B cell (primary cell): ENCODE results near the gene PARS2. TPM values are rescaled to one million over a fixed set of nuclear protein-coding genes. Genes with fewer than 3 reads are reported as not detected.

Experiments used
- ATAC-seq: fragments of 200-7000 bp; cut with Tn5 transposase; one replicate; pipeline ENCODE4 v1.10.0; 2021; ENCODE audit warnings: low read depth, mild to moderate bottlenecking, moderate number of reproducible peaks, moderate library complexity
- CTCF ChIA-PET: fragments of 350-600 bp; sonication (Branson Sonifier 250); formaldehyde crosslinking; loops from one replicate; lab custom pipeline; 2021; ENCODE audit warnings: antibody characterized with exemption, inconsistent platforms; lab: Charles Lee
- POLR2A ChIA-PET: fragments of 350-600 bp; sonication (Branson Sonifier 250); formaldehyde crosslinking; loops from one replicate; lab custom pipeline; 2021; ENCODE audit warnings: antibody characterized with exemption; lab: Charles Lee
- DNase-seq: peaks from one replicate; pipeline ENCODE4 v3.0.0; 2013
- H2AFZ ChIP-seq: 2 replicates; pipeline ENCODE4 v1.6.1; 2012; ENCODE audit warnings: mild to moderate bottlenecking, low read depth, low read length; ENCODE audit not compliant: insufficient read depth, poor library complexity, severe bottlenecking
- H3K27ac ChIP-seq, 2 donors: 1 replicate in 1 of 2; 2 replicates in 1 of 2; pipeline ENCODE4 v1.5.1; 2012 to 2013; ENCODE audit warnings: low read length in 2 of 2, mild to moderate bottlenecking in 2 of 2, moderate library complexity in 1 of 2
- H3K27me3 ChIP-seq, 4 experiments: fragments of 200-600 bp in 1 of 4; sonication (generic) in 1 of 4; replicated peaks in 1 of 4; 1 replicate in 2 of 4; 2 replicates in 2 of 4; pipeline versions ENCODE4 v1.6.1 to v1.7.0; 2013 to 2016; ENCODE audit warnings: low read length in 3 of 4, mild to moderate bottlenecking in 2 of 4, mixed read lengths in 1 of 4, moderate library complexity in 1 of 4; ENCODE audit not compliant: insufficient read depth in 4 of 4, control insufficient read depth in 3 of 4; ENCODE audit errors: control extremely low read depth in 1 of 4
- H3K36me3 ChIP-seq, 2 experiments: replicated peaks in 1 of 2; 1 replicate in 1 of 2; 2 replicates in 1 of 2; pipeline versions ENCODE4 v1.6.1 to v1.7.1; 2013; ENCODE audit warnings: low read length in 1 of 2; ENCODE audit not compliant: insufficient read depth in 2 of 2, control insufficient read depth in 1 of 2; ENCODE audit errors: control extremely low read depth in 1 of 2, extremely low read depth in 1 of 2
- H3K4me1 ChIP-seq, 2 donors: fragments of 200-600 bp in 1 of 2; sonication (generic) in 1 of 2; 1 replicate in 1 of 2; 2 replicates in 1 of 2; pipeline versions ENCODE4 v1.5.1 to v1.6.1; 2013 to 2017; ENCODE audit warnings: low read length in 2 of 2; ENCODE audit not compliant: control insufficient read depth in 2 of 2, insufficient read depth in 2 of 2
- H3K4me2 ChIP-seq: replicated peaks from 2 replicates; pipeline ENCODE3; 2012; ENCODE audit warnings: mild to moderate bottlenecking, low read depth, low read length; ENCODE audit not compliant: poor library complexity, severe bottlenecking
- H3K4me3 ChIP-seq, 5 experiments: fragments of 200-600 bp in 1 of 5; sonication (generic) in 1 of 5; 1 replicate in 3 of 5; 2 replicates in 2 of 5; pipeline versions ENCODE4 v1.5.1 to v1.7.0; 2011 to 2016; ENCODE audit warnings: low read length in 4 of 5, mild to moderate bottlenecking in 4 of 5, low read depth in 2 of 5, control low read depth in 1 of 5, moderate library complexity in 1 of 5; ENCODE audit not compliant: insufficient read depth in 1 of 5; ENCODE audit errors: control extremely low read depth in 1 of 5, extremely low read depth in 1 of 5
- H3K79me2 ChIP-seq: fragments of 200-600 bp; sonication (generic); one replicate; pipeline ENCODE4 v1.6.0; 2016; ENCODE audit warnings: low read length; ENCODE audit not compliant: control insufficient read depth, insufficient read depth
- H3K9ac ChIP-seq: fragments of 200-600 bp; sonication (generic); 2 replicates; pipeline ENCODE4 v1.6.1; 2017; ENCODE audit warnings: mild to moderate bottlenecking, low read length, moderate library complexity
- H3K9me3 ChIP-seq, 3 donors: one replicate each; pipeline versions ENCODE4 v1.6.1 to v1.7.1; 2013; ENCODE audit warnings: low read length in 2 of 3; ENCODE audit not compliant: control insufficient read depth in 2 of 3, insufficient read depth in 1 of 3; ENCODE audit errors: control extremely low read depth in 1 of 3
- H4K20me1 ChIP-seq: 2 replicates; pipeline ENCODE4 v1.6.0; 2012; ENCODE audit warnings: mild to moderate bottlenecking, low read length; ENCODE audit not compliant: insufficient read depth, control insufficient read depth, poor library complexity, severe bottlenecking
- H3K27ac Mint-ChIP-seq: one replicate; pipeline ENCODE4 v1.8.0; 2021; ENCODE audit warnings: mixed read lengths
- H3K27me3 Mint-ChIP-seq: one replicate; pipeline ENCODE4 v1.8.0; 2021; ENCODE audit warnings: mixed read lengths
- H3K4me1 Mint-ChIP-seq: one replicate; pipeline ENCODE4 v1.8.0; 2021; ENCODE audit warnings: mixed read lengths
- H3K4me3 Mint-ChIP-seq: one replicate; pipeline ENCODE4 v1.8.0; 2021; ENCODE audit warnings: mixed read lengths
- H3K9me3 Mint-ChIP-seq: one replicate; pipeline ENCODE4 v1.8.0; 2022; ENCODE audit warnings: mixed read lengths; ENCODE audit not compliant: insufficient read depth
- CTCF ChIP-seq: fragments of 200-600 bp; IDR thresholded peaks from one replicate; pipeline ENCODE4 v1.8.0; 2022; ENCODE audit warnings: antibody characterized with exemption, mild to moderate bottlenecking
- EZH2 ChIP-seq: IDR thresholded peaks from 2 replicates; pipeline ENCODE4 v1.6.1; 2012; ENCODE audit warnings: borderline replicate concordance, low read depth, mild to moderate bottlenecking, moderate library complexity, low read length; ENCODE audit not compliant: insufficient read depth, poor library complexity, severe bottlenecking
- WGBS: methylation state at CpG from one replicate; pipeline ENCODE4 v1.1.5; 2013; ENCODE audit warnings: missing lambda C conversion rate; ENCODE audit not compliant: insufficient coverage; 5-methylcytosine and 5-hydroxymethylcytosine counted together
- intact Hi-C: fragments of 100-400 bp; cut with micrococcal nuclease; formaldehyde crosslinking; loops from one replicate; pipeline ENCODE4 v1.10.0; 2022
- polyA plus RNA-seq: library from polyadenylated mRNA; depleted of rRNA; stranded (reverse); fragments of >200 nt; gene quantifications from 2 replicates; pipeline ENCODE4 v1.2.3, GENCODE V29; 2012
- total RNA-seq, 2 donors: library from RNA; stranded (reverse); fragments of 120-200 nt in 1 of 2; gene quantifications; 1 replicate in 1 of 2; 2 replicates in 1 of 2; pipeline versions ENCODE4 v1.2.3 to v1.2.4, GENCODE V29; 2013 to 2022

Gene PARS2
- total and polyA plus RNA-seq, 2 donors (not counting 1 experiment from before 2014, with no cell fraction given), result 1.00 to 4.9 TPM

DNA sequence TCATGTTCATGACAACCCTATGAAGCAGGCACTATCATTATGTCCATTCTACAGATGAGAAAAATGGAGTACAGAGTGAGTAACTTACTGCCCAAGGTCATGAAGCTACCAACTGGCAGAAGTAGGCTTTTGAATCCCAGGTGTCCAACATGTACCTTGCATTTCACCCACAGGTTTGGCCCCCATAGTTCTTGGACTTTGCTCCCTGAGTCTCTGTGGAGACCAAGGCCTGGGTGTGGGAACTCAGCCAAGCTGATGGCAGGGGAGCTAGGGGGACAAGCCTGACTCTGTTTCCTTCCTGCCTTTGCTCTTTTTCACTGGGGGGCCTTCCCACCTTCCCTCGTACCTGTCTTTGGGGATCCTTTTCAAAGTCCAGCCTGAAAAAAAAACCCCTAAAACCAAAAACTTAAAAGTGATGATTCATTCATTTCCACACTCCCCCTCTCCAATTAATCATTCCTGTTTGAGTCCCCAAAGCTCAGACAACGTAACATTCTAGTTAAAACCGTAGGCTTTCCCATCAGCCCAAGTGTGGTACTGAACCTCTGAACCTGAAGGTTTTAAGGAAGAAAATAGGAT, 45.3 kb upstream of the PARS2 start:
- ChIA-PET POLR2A (no interaction called here), CTCF (interaction anchor here (0.8 to 3.3 kb wide), 9 partner anchors 8 to 949 kb away, joined by 3 to 11 read pairs (median 3); partner anchors contain the start of gene TTC22)
- Histone ChIP-seq H3K27me3 (no peaks in the 10 kb centered on the region), H3K79me2 (no peaks in the 10 kb centered on the region), H3K9ac (no peak overlapping the region), H4K20me1 (no peaks in the 10 kb centered on the region), H3K4me2 (no peak overlapping the region), H3K4me1 (no peaks in the 10 kb centered on the region), H3K9me3 (no peaks in the 10 kb centered on the region), H2AFZ (no peak overlapping the region), H3K36me3 (no peaks in the 10 kb centered on the region), H3K4me3 (no peak overlapping the region), H3K27ac (no peak overlapping the region)
- H3K27me3 Mint-ChIP-seq, result no peaks in the 10 kb centered on the region
- no peaks in the 10 kb centered on the region for H3K4me1 Mint-ChIP-seq
- WGBS, result 46% methylated on average over 2 of the region's 3 CpGs
- DNase-seq (no peak), ATAC-seq (no peak)
- no peak overlapping the region for H3K4me3 Mint-ChIP-seq
- H3K27ac Mint-ChIP-seq, result no peak overlapping the region
- TF ChIP-seq CTCF, result no peak
- no peak for TF ChIP-seq EZH2
- intact Hi-C loops, result loop anchor here (1.0 to 5.0 kb wide), 3 partner anchors 739 to 948 kb away; no protein-coding TSS in a partner anchor
- no peaks in the 10 kb centered on the region for H3K9me3 Mint-ChIP-seq

- H3K4me1 Mint-ChIP-seq, result no peaks in the 10 kb centered on the region
- H3K4me2 ChIP-seq, result no peak overlapping the region
- DNase-seq, result no peak
- H3K4me3 Mint-ChIP-seq, result no peak overlapping the region
- intact Hi-C loops, result no loop called here
- ChIA-PET POLR2A (no interaction called here), CTCF (interaction anchor here (1.4 to 3.3 kb wide), 3 partner anchors 137 to 948 kb away, joined by 3 to 11 read pairs (median 11); no protein-coding TSS in a partner anchor)
- ATAC-seq, result no peak
- no peaks in the 10 kb centered on the region for H3K36me3 ChIP-seq
- H3K9me3 Mint-ChIP-seq, result no peaks in the 10 kb centered on the region
- no peak overlapping the region for H2AFZ ChIP-seq
- TF ChIP-seq CTCF, result no peak
- no peak for TF ChIP-seq EZH2
- H3K4me1 ChIP-seq, result no peaks in the 10 kb centered on the region
- H3K27me3 Mint-ChIP-seq, result no peaks in the 10 kb centered on the region
- no peak overlapping the region for H3K4me3 ChIP-seq
- no peak overlapping the region for H3K27ac ChIP-seq
- H3K9ac ChIP-seq, result no peak overlapping the region
- WGBS, result 92% methylated on average over 10 of the region's 12 CpGs
- H3K27ac Mint-ChIP-seq, result no peak overlapping the region
- H3K9me3 ChIP-seq, result no peaks in the 10 kb centered on the region
- H4K20me1 ChIP-seq, result no peaks in the 10 kb centered on the region
- H3K27me3 ChIP-seq, result no peaks in the 10 kb centered on the region
- no peaks in the 10 kb centered on the region for H3K79me2 ChIP-seq
Observed at GRCh38 chr1:54808443-54809207, 44.3 kb upstream of the PARS2 start.
